Activated CD4-positive, alpha-beta memory T cell treated with anti-CD3 and anti-CD28 coated beads, Interleukin-2, amount 10 ng/mL, durations not matched to agents 7 days and 5 days (primary cell): ENCODE data around the gene C1RL. TPM values are rescaled to one million over a fixed set of nuclear protein-coding genes. Genes with fewer than 3 reads are reported as not detected.

Experiments
- CTCF ChIA-PET: fragments of 350-600 bp; sonication (Branson Sonifier 250); formaldehyde crosslinking; loops from one replicate; lab custom pipeline; 2021; ENCODE audit warnings: antibody characterized with exemption, inconsistent platforms; lab: Charles Lee
- POLR2A ChIA-PET: fragments of 350-600 bp; sonication (Branson Sonifier 250); formaldehyde crosslinking; loops from one replicate; lab custom pipeline; 2021; ENCODE audit warnings: antibody characterized with exemption; lab: Charles Lee
- DNase-seq: peaks from one replicate; pipeline ENCODE4 v3.0.0-alpha.2; 2020
- H3K27ac Mint-ChIP-seq: one replicate; pipeline ENCODE4 v1.8.0; 2021; ENCODE audit warnings: mild to moderate bottlenecking, mixed read lengths
- H3K27me3 Mint-ChIP-seq: one replicate; pipeline ENCODE4 v1.8.0; 2021; ENCODE audit warnings: mixed read lengths
- H3K36me3 Mint-ChIP-seq: one replicate; pipeline ENCODE4 v1.8.0; 2021; ENCODE audit warnings: low read depth, mixed read lengths
- H3K4me1 Mint-ChIP-seq: one replicate; pipeline ENCODE4 v1.8.0; 2021; ENCODE audit warnings: mixed read lengths
- H3K4me3 Mint-ChIP-seq: one replicate; pipeline ENCODE4 v1.8.0; 2021; ENCODE audit warnings: mild to moderate bottlenecking, mixed read lengths
- H3K9me3 Mint-ChIP-seq: one replicate; pipeline ENCODE4 v1.8.0; 2021; ENCODE audit warnings: mixed read lengths
- total RNA-seq, 2 experiments: library from RNA; stranded (reverse); gene quantifications; one replicate each; pipeline ENCODE4 v1.2.3, GENCODE V29; 2021

C1RL gene
- total RNA-seq, 2 experiments from 2014 or later = 26.5 to 28.8 TPM

DNA sequence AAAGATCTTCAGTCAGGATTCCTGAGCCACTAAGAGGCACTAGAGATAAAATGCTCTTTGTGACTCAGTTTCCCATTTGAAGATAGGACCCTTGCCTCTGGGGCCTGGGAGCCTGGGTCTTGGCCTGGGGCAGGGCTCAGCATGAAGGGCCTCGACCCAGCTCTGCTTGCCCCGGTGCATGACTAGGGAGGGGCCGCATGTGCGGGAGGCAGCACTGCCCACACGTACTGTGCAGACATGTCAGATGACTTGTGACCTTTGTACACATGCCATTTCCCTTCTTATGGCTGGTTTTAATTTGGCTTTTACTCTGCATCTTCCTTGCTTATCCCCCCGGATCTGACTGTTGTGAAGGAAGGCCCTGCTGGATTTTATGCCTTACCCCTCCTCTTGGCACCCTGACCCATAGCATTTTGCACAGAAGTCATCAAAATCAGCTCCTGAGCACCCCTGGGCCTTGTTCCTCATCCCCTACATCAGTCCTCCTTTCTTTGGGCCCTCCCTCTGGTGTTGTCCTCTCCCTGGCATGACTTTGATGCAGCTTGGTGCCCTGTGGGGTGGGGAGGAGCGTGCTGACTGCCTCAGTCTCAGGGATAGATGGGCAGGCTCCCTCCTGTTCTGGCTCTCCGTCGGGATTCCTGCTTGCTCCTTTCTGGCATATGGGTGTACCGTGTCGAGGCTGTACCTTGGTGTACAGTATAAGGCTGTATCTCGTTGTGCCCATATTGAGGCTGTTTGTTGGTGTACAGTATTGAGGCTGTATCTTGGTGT lies 25.6 kb upstream of the C1RL start:
- no peaks in the 10 kb centered on the region for H3K27me3 Mint-ChIP-seq
- H3K4me1 Mint-ChIP-seq = peaks cover 33% of the 10 kb centered on the region
- ChIA-PET CTCF (no interaction called here), POLR2A (interaction anchor here (1.8 kb wide), 1 partner anchor 11 kb away, joined by 4 read pairs; no protein-coding TSS in a partner anchor)
- no peak for DNase-seq
- H3K27ac Mint-ChIP-seq = no peak overlapping the region
- H3K36me3 Mint-ChIP-seq = peaks cover 72% of the 10 kb centered on the region
- no peaks in the 10 kb centered on the region for H3K9me3 Mint-ChIP-seq
- H3K4me3 Mint-ChIP-seq = no peak overlapping the region

DNA sequence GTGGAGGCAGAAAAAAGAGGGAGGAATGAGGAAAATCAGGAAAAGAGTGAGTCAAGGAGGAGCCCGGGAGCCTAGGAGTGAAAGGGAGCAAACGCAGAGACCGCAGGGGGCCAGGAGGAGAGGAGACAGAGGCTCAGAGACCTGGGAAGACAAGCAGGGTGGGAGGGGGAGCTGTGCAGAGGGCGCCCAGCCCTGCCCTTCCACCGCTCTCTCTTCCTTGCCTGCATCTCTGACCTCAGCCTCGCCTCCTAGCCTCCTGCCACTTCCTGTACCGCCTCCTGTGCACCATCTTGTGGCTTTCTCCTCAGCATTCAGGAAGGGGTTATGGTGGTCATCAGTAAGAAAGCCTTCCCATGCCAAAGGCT lies 22.5 kb upstream of the C1RL start:
- H3K36me3 Mint-ChIP-seq = peaks cover 58% of the 10 kb centered on the region
- DNase-seq = peak; percentile 81
- no peaks in the 10 kb centered on the region for H3K9me3 Mint-ChIP-seq
- peak overlapping the region; percentile 100 for H3K4me3 Mint-ChIP-seq
- H3K4me1 Mint-ChIP-seq = peaks cover 43% of the 10 kb centered on the region
- H3K27ac Mint-ChIP-seq = peak overlapping the region; percentile 91
- ChIA-PET POLR2A (interaction anchor here (0.9 to 3.0 kb wide), 6 partner anchors 9 to 839 kb away, joined by 3 to 26 read pairs (median 11); partner anchors contain the start of genes C12orf57, C1RL and RNU7-1), CTCF (interaction anchor here (0.7 to 3.4 kb wide), 5 partner anchors 9 to 187 kb away, joined by 3 to 12 read pairs (median 3); no protein-coding TSS in a partner anchor)
- no peaks in the 10 kb centered on the region for H3K27me3 Mint-ChIP-seq

DNA sequence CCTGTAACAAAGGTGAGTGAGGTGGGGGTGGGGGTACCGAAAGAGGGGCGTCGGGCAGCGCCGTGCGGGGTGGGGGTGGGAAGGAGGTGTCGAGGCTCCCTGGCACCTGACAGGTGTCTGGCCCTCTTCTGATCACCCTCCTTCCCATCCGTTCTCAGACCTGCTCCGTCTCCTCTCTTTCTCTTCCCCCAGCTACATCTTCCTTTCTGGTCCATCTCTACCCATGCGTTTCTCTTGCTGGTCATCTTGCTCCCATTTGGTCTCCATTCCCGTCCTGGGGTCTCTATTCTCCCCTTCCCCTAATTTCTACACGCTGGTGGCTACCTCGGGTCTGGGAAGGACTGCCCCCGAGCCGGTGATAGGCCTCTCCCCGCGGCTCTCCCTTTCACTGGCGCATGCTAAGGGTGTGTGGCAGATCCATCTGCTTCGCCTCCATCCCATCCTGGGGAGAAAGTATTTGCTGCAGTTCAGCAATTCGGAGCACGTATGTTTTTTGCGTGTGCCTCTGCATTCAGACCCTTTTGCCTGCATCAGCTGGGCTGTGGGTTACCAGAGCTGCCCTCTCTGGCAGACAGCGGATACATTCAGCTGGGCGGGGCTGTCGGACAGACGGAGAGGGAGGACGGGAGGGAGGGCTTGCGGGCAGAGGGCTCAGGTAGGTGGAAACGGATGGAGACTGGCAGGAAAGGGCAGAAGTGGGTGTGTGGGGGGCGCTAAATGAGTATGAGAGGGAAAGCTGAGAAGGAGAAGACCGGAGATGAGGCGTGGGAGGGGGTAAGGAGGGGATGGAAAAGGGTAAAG lies 21.9 kb upstream of the C1RL start:
- Mint-ChIP-seq H3K27me3 (no peaks in the 10 kb centered on the region), H3K4me1 (peaks cover 43% of the 10 kb centered on the region), H3K9me3 (no peaks in the 10 kb centered on the region), H3K27ac (peak overlapping the region; percentile 91), H3K36me3 (peaks cover 52% of the 10 kb centered on the region), H3K4me3 (peak overlapping the region; percentile 100)
- CTCF ChIA-PET = interaction anchor here (0.7 to 3.4 kb wide), 5 partner anchors 10 to 186 kb away, joined by 3 to 12 read pairs (median 3); no protein-coding TSS in a partner anchor
- DNase-seq = peak; percentile 78
- POLR2A ChIA-PET = interaction anchor here (0.6 to 3.0 kb wide), 7 partner anchors 10 to 840 kb away, joined by 3 to 26 read pairs (median 8); partner anchors contain the start of genes C12orf57, C1RL and RNU7-1

- Mint-ChIP-seq H3K27me3 (no peaks in the 10 kb centered on the region), H3K36me3 (peaks cover 44% of the 10 kb centered on the region), H3K4me3 (peak within 1 kb of the TSS; percentile 100), H3K27ac (peak within 1 kb of the TSS; percentile 91), H3K9me3 (no peaks in the 10 kb centered on the region), H3K4me1 (peaks cover 43% of the 10 kb centered on the region)
- ChIA-PET CTCF (interaction anchor here (1.4 to 3.4 kb wide), 3 partner anchors 12 to 112 kb away, joined by 4 to 12 read pairs (median 7); partner anchors contain the start of gene LPCAT3), POLR2A (interaction anchor here (0.6 to 3.0 kb wide), 5 partner anchors 11 to 186 kb away, joined by 3 to 26 read pairs (median 14); partner anchors contain the start of genes C12orf57, C1RL and RNU7-1)
- peak; percentile 89 for DNase-seq
These were observed 21.1 kb upstream of the C1RL start, which contains the start of gene CLSTN3 for GRCh38 chr12:7129872-7130691. CLSTN3 (plus strand) TSS chr12:7130371; CDS start chr12:7130649, 278 bp downstream.

DNA sequence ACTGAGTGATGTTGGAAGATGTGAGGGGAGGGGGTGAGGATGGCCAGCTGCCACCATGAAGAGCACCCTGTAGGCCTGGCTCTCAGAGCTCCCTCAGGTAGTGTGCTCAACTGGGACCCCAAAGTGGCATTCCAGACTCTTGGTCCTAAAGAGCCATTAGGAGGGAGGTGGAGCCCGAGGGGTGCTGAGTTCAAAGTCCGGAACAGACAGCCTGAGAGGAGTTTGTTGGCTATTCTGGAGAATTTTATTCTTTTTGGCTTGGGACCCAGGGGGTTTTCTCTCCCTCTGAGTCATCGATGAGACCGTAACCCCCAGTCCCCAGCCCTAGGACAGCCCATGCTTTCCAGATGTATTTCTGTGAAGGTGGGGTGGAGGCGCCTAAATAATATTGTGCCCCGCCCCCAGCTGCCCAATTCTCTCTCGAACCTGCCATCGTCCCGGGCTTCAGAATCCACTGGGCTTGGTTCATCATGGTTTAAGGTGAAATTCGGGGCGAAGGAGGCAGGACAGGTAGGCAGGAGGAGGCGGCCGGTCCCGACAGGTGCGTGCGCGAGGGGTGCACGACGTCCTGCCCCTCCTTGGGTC lies 20.4 kb upstream of the C1RL start:
- peaks cover 37% of the 10 kb centered on the region for H3K36me3 Mint-ChIP-seq
- no peaks in the 10 kb centered on the region for H3K9me3 Mint-ChIP-seq
- H3K27me3 Mint-ChIP-seq = no peaks in the 10 kb centered on the region
- ChIA-PET CTCF (interaction anchor here (1.4 to 3.4 kb wide), 3 partner anchors 13 to 111 kb away, joined by 4 to 12 read pairs (median 7); partner anchors contain the start of gene LPCAT3), POLR2A (interaction anchor here (0.7 to 3.0 kb wide), 3 partner anchors 9 to 186 kb away, joined by 3 to 26 read pairs (median 15); partner anchors contain the start of genes C12orf57, C1RL and RNU7-1)
- no peak for DNase-seq
- no peak overlapping the region for H3K27ac Mint-ChIP-seq
- H3K4me1 Mint-ChIP-seq = peaks cover 40% of the 10 kb centered on the region
- H3K4me3 Mint-ChIP-seq = peak overlapping the region; percentile 100

DNA sequence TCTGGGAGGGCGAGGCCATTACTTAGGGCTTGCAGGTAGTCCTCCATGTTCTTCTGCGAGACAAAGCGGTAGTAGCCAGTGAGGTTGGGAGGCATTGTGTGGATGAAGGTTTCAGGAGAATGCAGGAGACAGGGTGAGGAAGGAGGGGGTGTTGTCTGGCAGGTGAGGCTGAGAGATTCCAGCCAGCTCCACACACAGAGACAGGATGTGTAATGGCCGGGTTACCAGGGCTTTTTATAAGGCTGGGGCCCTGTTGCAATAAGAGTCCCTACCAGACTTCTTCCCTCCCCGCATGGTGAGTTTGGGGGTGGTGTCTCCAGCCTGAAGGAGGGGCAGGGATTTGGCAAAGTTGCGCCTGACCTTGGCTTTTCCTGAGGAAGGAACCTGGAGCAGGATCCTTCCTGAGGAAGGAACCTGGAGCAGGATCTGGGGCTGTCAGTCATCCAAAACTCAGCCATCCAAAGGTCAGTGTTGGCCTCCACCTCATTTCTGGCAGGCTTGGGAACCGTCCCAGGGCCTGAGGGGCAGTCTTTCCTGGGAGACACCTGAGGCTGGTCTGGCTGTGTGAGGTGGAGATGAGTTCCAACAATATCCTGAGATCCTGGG lies 19.8 kb upstream of the C1RL start, which contains the start of gene RBP5:
TSS of gene RBP5 (minus strand) at position 209 of the 606 bp plus-strand sequence. CDS start at position 95, 114 bp downstream.
- Mint-ChIP-seq H3K9me3 (no peaks in the 10 kb centered on the region), H3K4me3 (peak within 1 kb of the TSS; percentile 100), H3K4me1 (peaks cover 39% of the 10 kb centered on the region), H3K36me3 (peaks cover 31% of the 10 kb centered on the region), H3K27ac (no peak within 1 kb of the TSS), H3K27me3 (no peaks in the 10 kb centered on the region)
- ChIA-PET CTCF (interaction anchor here (1.4 to 3.4 kb wide), 3 partner anchors 13 to 111 kb away, joined by 4 to 12 read pairs (median 7); partner anchors contain the start of gene LPCAT3), POLR2A (interaction anchor here (0.7 to 3.0 kb wide), 2 partner anchors 8 to 21 kb away, joined by 3 to 26 read pairs; partner anchors contain the start of gene C1RL)
- DNase-seq = no peak

- POLR2A ChIA-PET = no interaction called here
- Mint-ChIP-seq H3K36me3 (peaks cover 24% of the 10 kb centered on the region), H3K9me3 (no peaks in the 10 kb centered on the region), H3K4me1 (peaks cover 34% of the 10 kb centered on the region), H3K27me3 (no peaks in the 10 kb centered on the region), H3K27ac (no peak overlapping the region), H3K4me3 (peak overlapping the region; percentile 43)
- CTCF ChIA-PET = no interaction called here
- DNase-seq = no peak
These were observed 19.1 kb upstream of the C1RL start for GRCh38 chr12:7127916-7128626.

DNA sequence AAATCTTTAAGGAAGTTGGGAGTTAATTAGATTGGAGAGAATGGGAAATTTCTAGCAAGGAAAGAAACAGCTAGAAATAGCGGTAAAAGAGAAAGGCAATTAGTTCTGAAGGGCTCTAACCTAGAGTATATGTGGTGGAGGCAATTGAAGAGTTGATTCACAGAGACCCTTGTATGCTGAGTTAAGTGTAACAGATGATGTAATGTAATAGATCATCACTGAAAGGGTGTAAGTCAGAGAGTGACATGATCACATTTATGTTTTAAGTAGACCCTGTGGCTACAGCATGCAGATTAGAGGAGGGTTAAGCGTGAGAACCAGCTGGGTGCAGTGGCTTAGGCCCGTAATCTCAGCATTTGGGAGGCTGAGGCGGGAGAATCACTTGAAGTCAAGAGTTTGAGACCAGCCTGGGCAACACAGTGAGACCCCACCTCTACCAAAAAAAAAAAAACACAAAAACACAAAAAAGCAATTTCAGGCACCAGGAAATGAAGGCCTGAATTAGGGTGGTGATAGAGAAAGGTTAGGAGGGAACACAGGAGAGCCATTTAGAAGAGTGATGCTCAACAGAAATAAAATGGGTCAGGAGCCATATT lies 16.7 kb upstream of the C1RL start:
- Mint-ChIP-seq H3K36me3 (peaks cover 20% of the 10 kb centered on the region), H3K4me3 (no peak overlapping the region), H3K27me3 (no peaks in the 10 kb centered on the region), H3K4me1 (peaks cover 14% of the 10 kb centered on the region), H3K27ac (no peak overlapping the region), H3K9me3 (no peaks in the 10 kb centered on the region)
- POLR2A ChIA-PET = interaction anchor here (1.8 kb wide), 1 partner anchor 10 kb away, joined by 4 read pairs; no protein-coding TSS in a partner anchor
- DNase-seq = no peak
- CTCF ChIA-PET = interaction anchor here (1.0 to 1.4 kb wide), 2 partner anchors 13 to 18 kb away, joined by 3 to 5 read pairs; no protein-coding TSS in a partner anchor

- Mint-ChIP-seq H3K27me3 (no peaks in the 10 kb centered on the region), H3K36me3 (peaks cover 22% of the 10 kb centered on the region), H3K27ac (no peak overlapping the region), H3K4me1 (peaks cover 8% of the 10 kb centered on the region), H3K9me3 (no peaks in the 10 kb centered on the region), H3K4me3 (no peak overlapping the region)
- ChIA-PET CTCF (interaction anchor here (1.0 kb wide), 1 partner anchor 16 kb away, joined by 3 read pairs; no protein-coding TSS in a partner anchor), POLR2A (interaction anchor here (1.0 to 1.3 kb wide), 2 partner anchors 11 to 257 kb away, joined by 3 to 4 read pairs; no protein-coding TSS in a partner anchor)
- DNase-seq = no peak
These were observed 14.9 kb upstream of the C1RL start for GRCh38 chr12:7123806-7124522.
